ENCODE measurements around the gene TCF15.

DNA sequence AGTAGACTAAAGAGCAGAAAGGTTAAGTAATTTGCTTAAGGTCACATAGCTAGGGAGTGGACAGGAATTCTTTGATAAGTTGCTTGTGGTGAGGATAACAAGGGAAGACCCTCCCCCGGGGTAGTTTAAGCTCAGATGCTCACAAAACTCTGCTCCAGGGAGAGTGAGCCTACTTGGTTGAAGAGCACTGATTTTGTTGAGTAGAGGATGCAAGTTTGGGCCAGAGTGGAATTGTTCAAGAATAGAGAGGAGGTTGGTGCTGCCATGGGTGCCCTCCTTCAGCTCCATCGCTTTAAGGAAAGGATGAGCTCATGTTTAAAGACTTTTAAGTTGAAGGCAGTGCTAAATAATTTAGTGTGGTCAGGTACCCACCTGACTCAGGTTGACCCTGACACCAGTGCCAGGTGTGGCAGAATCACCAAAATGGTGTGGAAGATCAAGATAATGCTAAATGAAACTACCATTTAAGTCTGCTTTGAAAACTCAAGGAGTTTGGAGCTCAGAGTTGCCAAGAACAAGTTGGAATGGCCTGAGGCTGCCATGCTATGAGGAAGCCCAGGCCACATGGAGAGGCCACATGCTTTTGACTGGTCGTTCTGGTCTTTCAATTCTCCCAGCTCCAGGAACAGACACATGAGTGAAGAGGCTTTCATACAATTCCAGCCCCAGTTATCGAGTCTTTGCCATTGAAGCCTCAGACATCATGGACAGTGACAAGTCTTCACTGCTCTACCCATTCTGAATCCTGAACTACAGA, 8.0 kb upstream of the TCF15 start:
- TF ChIP-seq, protein P1, sequence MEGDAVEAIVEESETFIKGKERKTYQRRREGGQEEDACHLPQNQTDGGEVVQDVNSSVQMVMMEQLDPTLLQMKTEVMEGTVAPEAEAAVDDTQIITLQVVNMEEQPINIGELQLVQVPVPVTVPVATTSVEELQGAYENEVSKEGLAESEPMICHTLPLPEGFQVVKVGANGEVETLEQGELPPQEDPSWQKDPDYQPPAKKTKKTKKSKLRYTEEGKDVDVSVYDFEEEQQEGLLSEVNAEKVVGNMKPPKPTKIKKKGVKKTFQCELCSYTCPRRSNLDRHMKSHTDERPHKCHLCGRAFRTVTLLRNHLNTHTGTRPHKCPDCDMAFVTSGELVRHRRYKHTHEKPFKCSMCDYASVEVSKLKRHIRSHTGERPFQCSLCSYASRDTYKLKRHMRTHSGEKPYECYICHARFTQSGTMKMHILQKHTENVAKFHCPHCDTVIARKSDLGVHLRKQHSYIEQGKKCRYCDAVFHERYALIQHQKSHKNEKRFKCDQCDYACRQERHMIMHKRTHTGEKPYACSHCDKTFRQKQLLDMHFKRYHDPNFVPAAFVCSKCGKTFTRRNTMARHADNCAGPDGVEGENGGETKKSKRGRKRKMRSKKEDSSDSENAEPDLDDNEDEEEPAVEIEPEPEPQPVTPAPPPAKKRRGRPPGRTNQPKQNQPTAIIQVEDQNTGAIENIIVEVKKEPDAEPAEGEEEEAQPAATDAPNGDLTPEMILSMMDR (IDR thresholded peaks at IDR 0.05) = no peak
- TF ChIP-seq POLR2AphosphoS5 (IDR thresholded peaks at IDR 0.05; ENCODE audit: insufficient read depth in 1 of 2, low read depth in 1 of 2) = no peak
